ENCODE data around the gene ADAMTS6.

The ADAMTS6 gene

DNA sequence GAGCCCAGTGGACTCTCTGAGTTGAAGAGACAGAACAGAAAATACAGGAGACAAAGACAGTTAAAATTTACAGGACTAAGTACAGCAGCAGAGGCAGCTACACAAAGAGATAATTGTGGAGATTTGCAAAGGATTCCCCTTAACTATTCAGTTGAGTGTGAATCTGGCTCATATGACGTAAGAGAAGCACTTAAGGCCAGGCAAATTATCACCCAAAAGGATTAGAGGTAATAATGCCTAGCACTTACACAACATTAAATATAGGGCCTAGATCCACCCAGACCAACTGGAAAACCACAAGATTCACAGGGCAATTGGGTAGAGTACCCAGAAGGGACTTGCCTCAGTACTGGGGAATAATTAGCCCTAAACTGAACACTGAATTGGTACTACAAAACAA is 41.3 kb downstream of the ADAMTS6 start:
- TF ChIP-seq, protein P1, sequence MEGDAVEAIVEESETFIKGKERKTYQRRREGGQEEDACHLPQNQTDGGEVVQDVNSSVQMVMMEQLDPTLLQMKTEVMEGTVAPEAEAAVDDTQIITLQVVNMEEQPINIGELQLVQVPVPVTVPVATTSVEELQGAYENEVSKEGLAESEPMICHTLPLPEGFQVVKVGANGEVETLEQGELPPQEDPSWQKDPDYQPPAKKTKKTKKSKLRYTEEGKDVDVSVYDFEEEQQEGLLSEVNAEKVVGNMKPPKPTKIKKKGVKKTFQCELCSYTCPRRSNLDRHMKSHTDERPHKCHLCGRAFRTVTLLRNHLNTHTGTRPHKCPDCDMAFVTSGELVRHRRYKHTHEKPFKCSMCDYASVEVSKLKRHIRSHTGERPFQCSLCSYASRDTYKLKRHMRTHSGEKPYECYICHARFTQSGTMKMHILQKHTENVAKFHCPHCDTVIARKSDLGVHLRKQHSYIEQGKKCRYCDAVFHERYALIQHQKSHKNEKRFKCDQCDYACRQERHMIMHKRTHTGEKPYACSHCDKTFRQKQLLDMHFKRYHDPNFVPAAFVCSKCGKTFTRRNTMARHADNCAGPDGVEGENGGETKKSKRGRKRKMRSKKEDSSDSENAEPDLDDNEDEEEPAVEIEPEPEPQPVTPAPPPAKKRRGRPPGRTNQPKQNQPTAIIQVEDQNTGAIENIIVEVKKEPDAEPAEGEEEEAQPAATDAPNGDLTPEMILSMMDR (IDR thresholded peaks at IDR 0.05; ENCODE audit: extremely low read depth, missing control alignments) = no peak
- no peak for DNase-seq (ENCODE audit: low spot score)

DNA sequence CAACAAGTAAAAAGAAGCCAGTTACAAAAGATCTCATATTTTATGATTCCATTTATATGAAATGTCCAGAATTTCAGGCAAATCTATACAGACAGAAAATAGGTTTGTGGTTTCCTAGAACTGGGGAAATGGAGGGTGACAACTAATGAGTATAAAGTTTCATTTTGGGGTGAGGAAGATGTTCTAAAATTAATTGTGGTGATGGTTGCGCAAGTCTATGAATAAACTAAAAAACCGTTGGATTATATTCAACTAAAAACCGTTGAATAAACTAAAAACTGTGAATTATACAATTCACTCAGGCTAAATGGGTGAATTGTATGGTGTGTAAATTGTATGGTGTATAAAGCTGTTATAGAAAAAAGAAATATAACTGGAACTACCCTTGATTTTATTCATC is 47.6 kb downstream of the ADAMTS6 start:
- no peak for DNase-seq (ENCODE audit: low spot score)
- TF ChIP-seq, protein P1 (IDR thresholded peaks at IDR 0.05; ENCODE audit: extremely low read depth, missing control alignments) = no peak

DNA sequence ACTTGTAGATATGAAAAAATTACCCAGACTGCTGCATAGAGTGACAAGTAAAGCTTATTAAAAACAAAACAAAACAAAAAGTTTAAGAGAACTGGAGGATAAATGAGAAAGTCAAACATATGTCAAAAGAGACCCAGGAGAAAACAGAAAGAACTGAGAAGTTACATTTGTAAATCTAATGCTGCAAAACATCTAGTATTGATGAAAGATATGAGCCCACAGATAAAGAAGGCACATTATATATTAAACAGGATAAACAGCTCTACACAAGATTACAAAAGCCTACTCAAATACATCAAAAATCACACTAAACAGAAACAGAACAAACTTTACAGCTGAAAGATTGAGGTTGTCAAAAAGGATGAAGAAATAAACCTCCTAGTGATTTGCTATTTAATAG is 55.1 kb downstream of the ADAMTS6 start:
- TF ChIP-seq, protein P1 (IDR thresholded peaks at IDR 0.05; ENCODE audit: extremely low read depth, missing control alignments) = no peak
- no peak for DNase-seq (ENCODE audit: low spot score)

GRCh38 chr5:65423623-65424022 is 58.1 kb downstream of the ADAMTS6 start:
- TF ChIP-seq, protein P1 (IDR thresholded peaks at IDR 0.05; ENCODE audit: extremely low read depth, missing control alignments) = no peak
- no peak for DNase-seq (ENCODE audit: low spot score)

DNA sequence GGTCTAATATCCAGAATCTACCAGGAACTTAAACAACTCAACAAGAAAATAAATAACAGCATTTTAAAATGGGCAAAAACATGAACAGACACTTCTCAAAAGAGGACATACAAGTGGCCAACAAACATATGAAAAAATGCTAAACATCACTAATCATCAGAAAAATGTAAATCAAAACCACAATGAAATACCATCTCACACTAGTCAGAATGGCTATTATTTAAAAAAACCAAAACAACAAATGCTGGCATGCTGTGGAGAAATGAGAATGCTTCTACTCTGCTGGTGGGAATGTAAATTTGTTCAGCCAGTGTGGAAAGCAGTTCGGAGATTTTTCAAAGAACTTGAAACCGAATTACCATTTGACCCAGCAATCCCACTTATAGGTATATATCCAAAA is 63.1 kb downstream of the ADAMTS6 start:
- TF ChIP-seq, protein P1 (IDR thresholded peaks at IDR 0.05; ENCODE audit: extremely low read depth, missing control alignments) = no peak
- DNase-seq (ENCODE audit: low spot score) = no peak

GRCh38 chr5:65413822-65414221 is 67.9 kb downstream of the ADAMTS6 start:
- DNase-seq (ENCODE audit: low spot score) = no peak
- TF ChIP-seq, protein P1 (IDR thresholded peaks at IDR 0.05; ENCODE audit: extremely low read depth, missing control alignments) = no peak

- DNase-seq (ENCODE audit: low spot score) = no peak
- TF ChIP-seq, protein P1 (IDR thresholded peaks at IDR 0.05; ENCODE audit: extremely low read depth, missing control alignments) = no peak
These were observed 68.9 kb downstream of the ADAMTS6 start for GRCh38 chr5:65412842-65413241.
